PC-3 (cell line): ENCODE measurements around the gene C17orf58. TPM values are rescaled to one million over a fixed set of nuclear protein-coding genes. Genes with fewer than 3 reads are reported as not detected.

Experiments
- total RNA-seq: library from RNA; depleted of rRNA; stranded (reverse); fragments of >200 nt; gene quantifications from 2 replicates; pipeline ENCODE4 v1.2.3, GENCODE V29; 2014; rRNA removed

C17orf58 gene
- total RNA-seq, 1 experiment from 2014 or later = 25.3 TPM

Other genes starting within 250 kb of the C17orf58 start
- gene BPTF, start 171.0 kb downstream of the C17orf58 start, total RNA-seq = 53.8 and 61.8 TPM in 2 replicates
- 223 and 288 TPM in 2 replicates for gene KPNA2, start 39.3 kb upstream of the C17orf58 start, total RNA-seq